PC-3 (cell line): ENCODE results near the gene TLN1. TPM values are rescaled to one million over a fixed set of nuclear protein-coding genes. Genes with fewer than 3 reads are reported as not detected.

ENCODE experiments used
- ATAC-seq: fragments of 200-7000 bp; cut with Tn5 transposase; 2 replicates; pipeline ENCODE4 v1.9.1; 2020; ENCODE audit warnings: mild to moderate bottlenecking, moderate library complexity
- BruUV-seq: library from RNA; stranded (reverse); fragments of 400-500 nt; replicated peaks from 2 replicates; lab custom pipeline; 2021; lab: Mats Ljungman, UMichigan
- CTCF ChIA-PET: fragments of 300-600 bp; sonication (Branson Sonifier 250); formaldehyde crosslinking; loops from one replicate; lab custom pipeline; 2022; ENCODE audit warnings: antibody characterized with exemption; lab: Charles Lee
- POLR2A ChIA-PET: fragments of 300-600 bp; sonication (Branson Sonifier 250); formaldehyde crosslinking; loops from one replicate; lab custom pipeline; 2022; ENCODE audit warnings: antibody characterized with exemption; ENCODE audit not compliant: unreplicated experiment; lab: Charles Lee
- DNase-seq: peaks from one replicate; pipeline ENCODE4 v3.0.0-alpha.2; 2015
- H2AFZ ChIP-seq: fragments of 300-600 bp; sonication (generic); 2 replicates; pipeline ENCODE4 v1.6.0; 2016; ENCODE audit warnings: antibody characterized with exemption, low read length
- H3F3A ChIP-seq: fragments of 300-600 bp; sonication (generic); one replicate; pipeline ENCODE4 v1.6.0; 2017; ENCODE audit warnings: antibody characterized with exemption, low read length, control low read depth, mild to moderate bottlenecking; ENCODE audit not compliant: unreplicated experiment
- H3K27ac ChIP-seq: fragments of 300-600 bp; sonication (generic); 2 replicates; pipeline ENCODE4 v1.5.1; 2016; ENCODE audit warnings: mild to moderate bottlenecking, low read length
- H3K27me3 ChIP-seq: fragments of 300-600 bp; sonication (generic); 2 replicates; pipeline ENCODE4 v1.6.1; 2016; ENCODE audit warnings: low read length, mixed read lengths
- H3K36me3 ChIP-seq: fragments of 300-600 bp; sonication (generic); 2 replicates; pipeline ENCODE4 v1.6.1; 2016; ENCODE audit warnings: low read depth, mixed run types, low read length, mixed read lengths
- H3K4me1 ChIP-seq: fragments of 300-600 bp; sonication (generic); 2 replicates; pipeline ENCODE4 v1.5.1; 2016; ENCODE audit warnings: low read length; ENCODE audit not compliant: insufficient read depth
- H3K4me2 ChIP-seq: fragments of 300-600 bp; sonication (generic); 2 replicates; pipeline ENCODE4 v1.6.0; 2016; ENCODE audit warnings: low read length
- H3K4me3 ChIP-seq: fragments of 300-600 bp; sonication (generic); 2 replicates; pipeline ENCODE4 v1.5.1; 2016; ENCODE audit warnings: mild to moderate bottlenecking, low read length, mixed read lengths
- H3K79me2 ChIP-seq: fragments of 300-600 bp; sonication (generic); 2 replicates; pipeline ENCODE4 v1.6.1; 2017; ENCODE audit warnings: low read length, mixed read lengths
- H3K9ac ChIP-seq: fragments of 300-600 bp; sonication (generic); 2 replicates; pipeline ENCODE4 v1.6.0; 2016; ENCODE audit warnings: mild to moderate bottlenecking, low read length
- H3K9me2 ChIP-seq: fragments of 300-600 bp; sonication (generic); replicated peaks from 2 replicates; pipeline ENCODE4 v1.6.1; 2016; ENCODE audit warnings: mixed run types, low read length, mixed read lengths
- H3K9me3 ChIP-seq: fragments of 300-600 bp; sonication (generic); 2 replicates; pipeline ENCODE4 v1.6.1; 2016; ENCODE audit warnings: low read length, mixed read lengths
- H4K20me1 ChIP-seq: fragments of 300-600 bp; sonication (generic); 2 replicates; pipeline ENCODE4 v1.6.1; 2016; ENCODE audit warnings: low read length, mixed read lengths
- EZH2 ChIP-seq: fragments of 300-600 bp; sonication (generic); IDR thresholded peaks from one replicate; pipeline ENCODE4 v1.6.1; 2017; ENCODE audit warnings: antibody characterized with exemption, mild to moderate bottlenecking, low read length; ENCODE audit not compliant: unreplicated experiment
- EZH2phosphoT487 ChIP-seq: fragments of 300-600 bp; sonication (generic); IDR thresholded peaks from 2 replicates; pipeline ENCODE4 v1.6.1; 2018; ENCODE audit warnings: mild to moderate bottlenecking, antibody characterized with exemption, low read length, borderline replicate concordance
- intact Hi-C: fragments of 100-400 bp; cut with micrococcal nuclease; formaldehyde crosslinking; loops from 2 replicates; pipeline ENCODE4 v1.9.0; 2023
- total RNA-seq: library from RNA; depleted of rRNA; stranded (reverse); fragments of >200 nt; gene quantifications from 2 replicates; pipeline ENCODE4 v1.2.3, GENCODE V29; 2014
- TF ChIP-seq, protein P1 (sequence below): fragments of 300-600 bp; sonication (generic); conservative IDR thresholded peaks from 2 replicates; pipeline ENCODE4 v1.5.1; 2017; ENCODE audit warnings: antibody characterized with exemption, low read depth, mild to moderate bottlenecking, low read length

Gene TLN1
- total RNA-seq, 1 experiment from 2014 or later: 118 TPM

DNA sequence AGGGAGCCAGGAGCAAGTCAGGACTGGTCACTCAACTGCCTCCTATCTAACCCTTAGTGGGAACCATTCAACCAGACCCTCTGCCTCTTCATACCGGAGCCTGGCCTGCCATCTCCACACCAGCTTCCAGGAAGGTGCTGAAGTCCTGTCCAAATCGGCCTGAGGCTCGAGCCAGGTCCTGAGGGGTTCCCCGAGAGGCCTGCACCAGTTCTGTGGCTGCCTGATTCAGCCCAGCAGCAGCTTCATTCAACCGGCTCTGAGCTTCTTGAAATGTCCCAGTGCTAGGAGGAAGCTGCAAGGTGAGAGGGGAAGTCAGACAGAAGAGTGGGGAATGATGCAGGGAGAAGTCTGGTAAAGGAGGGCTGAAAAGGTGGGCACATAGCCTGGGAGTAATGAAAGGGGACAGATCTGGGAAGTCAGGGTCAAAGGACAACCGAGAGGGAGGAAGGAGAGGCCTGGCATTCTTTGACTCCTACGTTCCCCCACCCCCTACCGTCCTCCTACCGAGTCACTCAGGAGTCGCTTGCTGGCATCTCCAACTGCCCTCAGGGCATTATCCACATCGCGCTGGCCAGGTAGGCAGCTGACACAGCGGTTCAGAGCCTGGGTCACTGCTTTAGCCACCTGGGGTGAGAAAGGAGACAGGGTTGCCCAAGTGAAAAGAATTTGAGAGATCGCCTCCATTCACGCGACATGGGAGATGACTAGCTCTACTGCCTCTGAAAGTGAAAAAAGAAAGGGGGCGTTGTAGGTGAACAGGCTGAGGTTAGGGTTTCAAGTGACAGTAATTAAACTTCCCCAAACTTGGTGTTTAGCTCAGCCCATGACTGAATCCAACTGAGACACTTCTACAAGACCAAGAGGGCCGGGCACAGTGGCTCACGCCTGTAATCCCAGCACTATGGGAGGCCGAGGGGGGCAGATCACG is 20.2 kb downstream of the TLN1 start:
- TF ChIP-seq EZH2phosphoT487 (no peak), EZH2 (no peak)
- TF ChIP-seq, protein P1, sequence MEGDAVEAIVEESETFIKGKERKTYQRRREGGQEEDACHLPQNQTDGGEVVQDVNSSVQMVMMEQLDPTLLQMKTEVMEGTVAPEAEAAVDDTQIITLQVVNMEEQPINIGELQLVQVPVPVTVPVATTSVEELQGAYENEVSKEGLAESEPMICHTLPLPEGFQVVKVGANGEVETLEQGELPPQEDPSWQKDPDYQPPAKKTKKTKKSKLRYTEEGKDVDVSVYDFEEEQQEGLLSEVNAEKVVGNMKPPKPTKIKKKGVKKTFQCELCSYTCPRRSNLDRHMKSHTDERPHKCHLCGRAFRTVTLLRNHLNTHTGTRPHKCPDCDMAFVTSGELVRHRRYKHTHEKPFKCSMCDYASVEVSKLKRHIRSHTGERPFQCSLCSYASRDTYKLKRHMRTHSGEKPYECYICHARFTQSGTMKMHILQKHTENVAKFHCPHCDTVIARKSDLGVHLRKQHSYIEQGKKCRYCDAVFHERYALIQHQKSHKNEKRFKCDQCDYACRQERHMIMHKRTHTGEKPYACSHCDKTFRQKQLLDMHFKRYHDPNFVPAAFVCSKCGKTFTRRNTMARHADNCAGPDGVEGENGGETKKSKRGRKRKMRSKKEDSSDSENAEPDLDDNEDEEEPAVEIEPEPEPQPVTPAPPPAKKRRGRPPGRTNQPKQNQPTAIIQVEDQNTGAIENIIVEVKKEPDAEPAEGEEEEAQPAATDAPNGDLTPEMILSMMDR: no peak
- Histone ChIP-seq H3K4me1 (no peaks in the 10 kb centered on the region), H3K4me2 (no peak overlapping the region), H3K27me3 (no peaks in the 10 kb centered on the region), H3K79me2 (no peaks in the 10 kb centered on the region), H3K9me3 (no peaks in the 10 kb centered on the region), H2AFZ (no peak overlapping the region), H3F3A (no peaks in the 10 kb centered on the region), H3K36me3 (peaks cover 49% of the 10 kb centered on the region), H3K9ac (no peak overlapping the region), H4K20me1 (no peaks in the 10 kb centered on the region), H3K27ac (no peak overlapping the region), H3K9me2 (no peaks in the 10 kb centered on the region), H3K4me3 (no peak overlapping the region)
- BruUV-seq: no TSS peak
- CTCF ChIA-PET: no interaction called here
- intact Hi-C loops: no loop called here
- ATAC-seq: 0 out of 2 replicates have a peak, but pooled peaks have one; percentile 22
- POLR2A ChIA-PET: no interaction called here
- peak; percentile 49 for DNase-seq

DNA sequence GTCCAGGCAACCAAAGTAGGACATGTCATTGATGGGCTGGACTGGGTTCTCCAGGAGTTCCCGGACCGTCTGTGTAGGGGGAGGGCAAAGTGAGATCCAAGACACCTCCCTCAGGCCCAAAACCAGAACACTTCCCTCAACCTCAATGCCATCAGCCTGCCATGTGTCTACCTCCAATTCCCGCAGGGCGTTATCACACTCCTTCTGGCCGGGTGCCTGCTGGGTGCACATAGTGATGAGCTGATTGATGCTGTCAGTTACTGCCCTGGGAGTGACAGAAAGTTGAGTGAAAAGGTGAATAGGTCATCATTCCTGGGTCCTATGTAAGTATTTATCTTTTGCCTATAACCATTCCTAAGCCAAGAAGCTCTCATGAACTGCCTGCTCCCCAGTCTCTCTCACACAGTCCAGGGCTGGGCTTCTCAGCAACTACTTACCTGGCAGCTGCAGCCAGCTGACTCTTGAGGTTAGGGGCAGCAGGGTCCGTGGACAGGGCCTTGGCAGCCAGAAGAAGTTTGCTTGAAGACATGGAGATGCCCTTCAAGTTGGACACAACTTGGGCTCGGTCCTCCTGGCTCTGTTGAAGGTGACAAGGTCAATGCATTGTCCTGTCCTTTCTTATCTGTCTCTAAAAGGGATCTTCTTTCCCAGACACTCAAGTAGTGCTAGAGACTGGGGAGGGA is 21.0 kb downstream of the TLN1 start:
- Histone ChIP-seq H3K79me2 (no peaks in the 10 kb centered on the region), H3K9me2 (no peaks in the 10 kb centered on the region), H3K4me2 (no peak overlapping the region), H3K4me3 (no peak overlapping the region), H3F3A (no peaks in the 10 kb centered on the region), H3K9ac (no peak overlapping the region), H2AFZ (no peak overlapping the region), H4K20me1 (no peaks in the 10 kb centered on the region), H3K27ac (no peak overlapping the region), H3K4me1 (no peaks in the 10 kb centered on the region), H3K36me3 (peaks cover 52% of the 10 kb centered on the region), H3K27me3 (no peaks in the 10 kb centered on the region), H3K9me3 (no peaks in the 10 kb centered on the region)
- intact Hi-C loops: no loop called here
- ChIA-PET CTCF (interaction anchor here (0.6 kb wide), 1 partner anchor 53 kb away, joined by 3 read pairs; the partner anchor contains the start of gene CCDC107), POLR2A (no interaction called here)
- TSS peak; percentile 36 for BruUV-seq
- ATAC-seq: no peak
- DNase-seq: no peak
- TF ChIP-seq, protein P1: no peak
- TF ChIP-seq EZH2phosphoT487 (no peak), EZH2 (no peak)
